HG02870 (cell line): ENCODE measurements around the gene RPL37A.

Experiments
- ATAC-seq: cut with Tn5 transposase; IDR thresholded peaks from one replicate; pipeline ENCODE4 v1.9.1; 2021; ENCODE audit warnings: mild to moderate bottlenecking, moderate library complexity; ENCODE audit not compliant: unreplicated experiment

RPL37A gene

DNA sequence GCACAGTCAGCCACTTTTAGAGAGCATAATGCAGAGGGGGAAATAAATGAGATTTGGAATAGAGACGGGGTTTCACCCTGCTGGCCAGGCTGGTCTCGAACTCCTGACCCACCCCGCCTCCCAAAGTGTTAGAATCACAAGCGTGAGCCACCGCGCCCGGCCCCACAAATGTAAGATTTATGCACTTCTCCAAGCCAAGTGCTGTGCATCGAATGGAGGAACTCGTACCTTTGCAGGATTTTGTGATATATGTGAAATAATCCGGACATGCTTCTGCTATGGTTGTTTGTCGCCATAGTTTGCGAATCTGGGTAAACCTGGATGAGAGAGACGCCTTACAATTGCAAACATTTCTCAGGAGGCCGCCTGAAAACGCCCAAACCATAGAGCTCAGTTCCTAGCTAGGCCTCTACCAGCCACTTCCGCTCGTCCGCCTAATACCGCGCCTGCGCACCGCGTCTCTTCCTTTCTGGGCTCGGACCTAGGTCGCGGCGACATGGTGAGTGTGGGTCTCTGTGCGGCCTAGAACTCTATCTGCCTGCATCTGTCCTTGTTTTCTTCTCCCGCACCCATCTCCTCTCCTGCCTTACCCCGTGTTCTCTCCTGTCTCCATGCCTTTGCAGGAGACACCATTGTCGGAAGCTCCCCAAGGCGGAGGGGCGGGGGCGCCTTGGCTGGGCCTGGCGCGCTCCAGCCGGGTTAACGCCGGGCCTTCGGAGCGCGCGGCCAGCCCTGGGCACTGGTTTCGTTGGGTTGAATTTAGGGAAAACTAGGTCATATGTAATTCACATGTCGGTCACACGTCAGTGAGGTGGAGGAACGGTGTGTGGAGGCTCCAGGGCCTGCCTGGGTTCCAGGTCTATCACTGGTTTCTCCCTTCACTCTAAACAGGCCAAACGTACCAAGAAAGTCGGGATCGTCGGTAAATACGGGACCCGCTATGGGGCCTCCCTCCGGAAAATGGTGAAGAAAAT is at the start of gene RPL37A:
Gene RPL37A, plus strand, starts transcription at position 466 of the 974 bp plus-strand sequence. Its CDS starts 31 bp downstream, at position 497.
- ATAC-seq, result peak; percentile 87

DNA sequence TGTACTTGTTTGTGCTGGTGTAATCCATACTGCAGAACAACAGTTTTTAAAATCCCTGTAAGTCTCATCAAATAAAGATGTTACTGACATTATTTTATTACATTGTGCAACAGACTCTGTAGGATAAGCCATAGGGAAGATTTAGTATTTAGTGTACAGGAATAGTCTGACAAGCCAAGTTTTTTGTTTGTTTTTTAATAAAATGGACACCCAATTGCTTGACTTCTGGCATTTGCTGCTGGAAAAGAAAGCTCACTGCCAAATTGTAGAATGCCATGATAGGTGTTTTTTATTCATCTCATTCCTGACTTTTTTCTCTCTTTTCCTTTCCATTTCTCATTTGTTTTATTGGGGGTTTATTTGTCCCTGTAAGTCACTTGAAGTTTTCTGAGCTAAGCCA is 48.3 kb upstream of the RPL37A start:
- ATAC-seq, result no peak

- ATAC-seq, result no peak
Observed at GRCh38 chr2:216450784-216451183, 47.9 kb upstream of the RPL37A start.

DNA sequence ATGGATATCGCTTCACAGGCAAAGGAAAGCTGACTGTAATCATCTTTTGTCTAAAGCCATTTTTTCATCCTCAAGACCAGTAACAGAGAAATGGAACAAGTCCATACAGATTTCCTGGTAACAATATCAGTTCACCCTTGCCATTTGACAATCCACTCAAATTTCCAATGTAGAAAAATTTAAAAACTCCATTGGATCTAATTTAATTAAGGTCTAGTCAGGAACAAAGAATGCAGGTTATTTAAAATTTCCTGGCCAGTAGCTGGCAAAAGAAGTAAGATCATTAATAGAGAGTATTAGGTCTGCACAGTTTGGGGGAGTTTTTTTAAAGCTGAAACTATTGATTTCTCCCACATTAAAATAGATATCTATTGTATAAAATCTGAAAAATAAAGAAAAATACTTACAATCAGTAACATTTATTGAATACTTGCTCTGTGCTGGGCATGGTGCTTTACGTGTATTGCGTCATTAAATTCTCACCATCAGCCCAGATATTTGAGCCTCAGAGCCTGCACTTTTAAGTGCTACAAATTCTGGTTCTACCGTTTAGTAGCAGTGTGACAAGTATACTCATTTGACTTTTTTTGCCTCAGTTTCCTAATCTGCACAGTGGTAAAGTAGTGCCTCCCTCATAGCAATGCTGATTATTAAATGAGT is 44.6 kb upstream of the RPL37A start:
- ATAC-seq, result no peak

DNA sequence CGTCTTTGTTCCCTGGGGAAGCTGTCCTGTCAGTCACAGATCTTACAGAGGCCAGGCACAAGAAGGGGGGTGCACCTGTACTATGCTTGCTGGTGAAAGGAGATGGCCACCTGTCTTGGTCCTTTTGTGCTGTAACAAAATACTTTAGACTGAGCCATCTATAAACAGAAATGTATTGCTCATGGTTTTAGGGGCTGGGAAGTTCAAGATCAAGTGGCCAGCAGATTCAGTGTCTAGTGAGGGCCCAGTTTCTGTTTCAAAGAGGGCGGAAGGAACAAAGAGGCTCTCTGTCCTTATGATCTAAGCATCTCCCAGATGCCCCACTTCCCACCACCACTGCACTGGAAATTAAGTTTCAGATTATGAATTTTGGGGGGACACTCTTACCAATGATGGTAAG is 35.5 kb upstream of the RPL37A start:
- no peak for ATAC-seq

GRCh38 chr2:216464104-216464720 is 34.4 kb upstream of the RPL37A start:
- no peak for ATAC-seq

- no peak for ATAC-seq
Observed at GRCh38 chr2:216465579-216466195, 33.0 kb upstream of the RPL37A start.

GRCh38 chr2:216467845-216468244 is 30.8 kb upstream of the RPL37A start:
- ATAC-seq, result no peak

- ATAC-seq, result no peak
Observed at GRCh38 chr2:216469661-216470060, 29.0 kb upstream of the RPL37A start.

- no peak for ATAC-seq
Observed at GRCh38 chr2:216473187-216473586, 25.5 kb upstream of the RPL37A start.

DNA sequence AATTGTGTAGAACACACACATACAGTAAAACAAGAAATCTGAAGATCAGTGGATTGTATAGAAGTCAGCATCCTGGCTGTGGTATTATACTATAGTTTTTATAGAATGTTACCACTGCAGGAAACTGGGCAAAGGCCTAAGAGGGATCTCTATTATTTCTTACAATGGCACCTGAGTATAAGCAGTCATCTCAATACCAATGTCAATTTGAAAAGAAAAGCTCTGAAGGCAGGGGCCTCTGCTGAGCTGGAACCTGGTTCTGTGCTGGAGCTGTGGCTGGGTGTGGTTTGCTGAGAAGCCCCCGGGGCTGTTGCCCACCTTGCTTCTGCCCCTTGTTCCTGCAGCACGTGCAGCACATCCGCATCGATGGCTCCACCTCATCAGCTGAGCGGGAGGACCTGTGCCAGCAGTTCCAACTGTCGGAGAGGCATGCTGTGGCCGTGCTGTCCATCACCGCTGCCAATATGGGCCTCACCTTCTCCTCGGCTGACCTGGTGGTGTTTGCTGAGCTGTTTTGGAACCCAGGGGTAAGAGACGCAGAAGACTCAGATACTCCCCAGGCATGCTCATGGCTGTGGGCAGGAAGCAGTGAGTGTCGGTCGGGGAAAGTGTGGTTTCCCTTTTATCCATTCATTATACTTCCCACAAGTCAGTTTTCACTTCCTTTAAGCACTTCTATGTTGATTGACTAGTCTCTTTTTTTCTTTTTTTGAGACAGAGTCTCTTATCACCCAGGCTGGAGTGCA is 23.5 kb upstream of the RPL37A start:
- ATAC-seq, result peak; percentile 81

DNA sequence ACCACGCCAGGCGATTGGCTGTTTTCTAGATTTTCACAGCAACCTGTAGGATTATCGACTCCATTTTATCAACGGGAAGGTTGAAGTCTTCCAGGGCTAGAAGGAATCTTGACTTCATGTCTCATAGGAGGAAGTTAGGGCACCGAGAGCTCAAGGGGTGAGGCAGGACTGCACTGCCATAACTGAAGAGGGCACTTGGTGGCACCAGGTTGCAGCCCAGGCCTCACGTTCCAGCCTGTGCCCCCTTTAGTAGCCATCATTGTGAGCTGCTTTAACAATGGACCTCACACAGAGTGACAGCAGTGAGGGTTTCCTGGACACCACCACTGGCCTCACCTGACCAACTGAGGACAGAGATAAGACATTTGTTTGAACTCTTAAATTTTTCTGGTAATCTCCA is 22.9 kb upstream of the RPL37A start:
- ATAC-seq, result no peak

GRCh38 chr2:216477283-216478035 is 21.2 kb upstream of the RPL37A start:
- ATAC-seq, result no peak

DNA sequence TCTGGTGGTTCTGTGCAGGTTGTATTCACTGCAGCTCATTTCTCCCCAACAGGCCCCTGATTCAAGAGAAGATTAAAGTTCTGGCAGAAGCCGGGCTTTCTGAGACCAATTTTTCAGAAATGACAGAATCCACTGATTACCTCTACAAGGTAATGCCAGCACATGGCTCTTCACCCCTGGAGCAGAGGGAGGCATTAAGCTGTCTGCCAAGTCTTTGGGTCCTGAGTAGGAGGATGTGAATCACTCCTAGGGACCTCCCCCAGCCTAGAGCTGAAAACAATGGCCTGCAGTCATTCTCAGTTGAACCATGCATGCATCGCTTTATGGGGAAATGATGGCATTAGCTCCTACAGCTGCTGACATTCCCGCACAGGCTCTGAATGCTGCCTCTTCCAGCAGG is 20.5 kb upstream of the RPL37A start:
- no peak for ATAC-seq

DNA sequence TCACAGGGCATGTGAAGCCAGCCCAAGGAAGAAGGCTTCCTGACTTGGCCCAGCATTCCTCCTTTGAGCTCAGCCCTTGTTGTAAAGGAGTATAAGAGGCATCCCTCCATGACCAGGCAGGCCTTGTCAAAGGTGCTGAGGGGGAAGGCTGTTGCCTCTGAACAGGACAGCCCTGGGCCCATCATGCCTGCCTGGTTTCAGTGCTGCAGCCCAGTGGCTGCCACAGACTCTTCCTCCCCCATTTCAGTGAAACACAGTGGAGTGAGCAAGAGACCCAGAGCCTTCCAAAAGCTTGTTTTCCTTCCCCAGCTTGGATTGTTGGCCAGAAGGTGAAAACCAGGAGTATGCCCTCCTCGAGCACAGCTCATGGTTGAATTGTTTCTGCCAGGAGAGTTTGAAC is 19.9 kb upstream of the RPL37A start:
- ATAC-seq, result no peak

- ATAC-seq, result no peak
Observed at GRCh38 chr2:216480221-216480620, 18.4 kb upstream of the RPL37A start.

- no peak for ATAC-seq
Observed at GRCh38 chr2:216482640-216483039, 16.0 kb upstream of the RPL37A start.

DNA sequence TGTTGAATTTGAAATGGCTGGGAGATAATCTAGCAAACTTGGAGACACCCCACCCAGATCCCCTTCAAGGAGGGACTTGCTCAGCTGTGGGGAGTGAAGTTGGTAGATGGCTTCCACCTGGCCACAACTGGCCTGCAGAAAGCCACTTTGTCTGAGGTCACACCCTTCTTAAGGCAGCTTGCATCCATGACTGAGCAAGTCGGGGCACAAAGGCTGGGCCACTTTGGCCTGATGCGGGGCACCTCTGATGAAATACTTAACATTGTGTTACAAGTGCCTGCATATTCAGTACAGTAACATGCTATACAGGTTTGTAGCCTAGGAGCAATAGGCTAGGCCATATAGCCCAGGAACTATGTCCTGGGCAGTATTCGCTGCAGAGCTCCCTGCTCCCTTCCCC is 13.4 kb upstream of the RPL37A start:
- ATAC-seq, result no peak

- ATAC-seq, result no peak
Observed at GRCh38 chr2:216485745-216486144, 12.9 kb upstream of the RPL37A start.

- ATAC-seq, result no peak
Observed at GRCh38 chr2:216486271-216486670, 12.4 kb upstream of the RPL37A start.
